Gastroesophageal sphincter (tissue), 4 donors: Measurements from ENCODE around the gene SLK. TPM values are rescaled to one million over a fixed set of nuclear protein-coding genes. Genes with fewer than 3 reads are reported as not detected.

Experiments
- ATAC-seq: fragments of 150-250 bp; one replicate; pipeline ENCODE4 v1.9.1; 2016; ENCODE audit warnings: mild to moderate bottlenecking, moderate library complexity
- H3K27ac ChIP-seq, 4 donors: fragments of 200-600 bp; sonication (generic) in 3 of 4; 1 replicate in 3 of 4; 2 replicates in 1 of 4; pipeline ENCODE4 v1.5.1; 2016 to 2019
- H3K27me3 ChIP-seq: fragments of 200-600 bp; sonication (generic); one replicate; pipeline ENCODE4 v1.5.1; 2019
- H3K36me3 ChIP-seq, 2 donors: fragments of 200-600 bp; sonication (generic); one replicate each; pipeline ENCODE4 v1.5.1; 2019; ENCODE audit warnings: control low read depth in 1 of 2
- H3K4me1 ChIP-seq, 3 donors: fragments of 200-600 bp; sonication (generic); 1 replicate in 2 of 3; 2 replicates in 1 of 3; pipeline ENCODE4 v1.5.1; 2016 to 2019; ENCODE audit warnings: control low read depth in 2 of 3
- H3K4me3 ChIP-seq, 2 donors: fragments of 200-600 bp; sonication (generic); one replicate each; pipeline ENCODE4 v1.5.1; 2019; ENCODE audit warnings: mild to moderate bottlenecking in 1 of 2, moderate library complexity in 1 of 2
- H3K9me3 ChIP-seq, 3 donors: fragments of 200-600 bp; sonication (generic); one replicate each; pipeline ENCODE4 v1.5.1; 2017 to 2019; ENCODE audit warnings: control low read depth in 2 of 3
- EP300 ChIP-seq: sonication (generic); formaldehyde crosslinking; IDR thresholded peaks from one replicate; pipeline ENCODE4 v1.6.1; 2017; ENCODE audit warnings: antibody characterized with exemption, mild to moderate bottlenecking
- POLR2A ChIP-seq, 2 donors: fragments of 450-650 bp; IDR thresholded peaks; one replicate each; pipeline ENCODE4 v1.6.1; 2017; ENCODE audit warnings: antibody characterized with exemption in 2 of 2, mild to moderate bottlenecking in 2 of 2, moderate library complexity in 1 of 2
- POLR2AphosphoS5 ChIP-seq: sonication (generic); formaldehyde crosslinking; IDR thresholded peaks from one replicate; pipeline ENCODE4 v1.6.1; 2017; ENCODE audit warnings: antibody characterized with exemption
- WGBS, 2 donors: methylation state at CpG; one replicate each; pipeline ENCODE4 v1.1.5; 2018; ENCODE audit warnings: low coverage in 1 of 2; 5-methylcytosine and 5-hydroxymethylcytosine counted together
- total RNA-seq, 4 donors: library from RNA; depleted of rRNA; stranded (reverse); fragments of >200 nt; gene quantifications; one replicate each; pipeline ENCODE4 v1.1.0, GENCODE V29; 2016
- TF ChIP-seq, protein P1 (sequence below), 4 experiments: fragments of 200-600 bp in 2 of 4; fragments of 450-650 bp in 2 of 4; sonication (generic) in 1 of 4; IDR thresholded peaks; one replicate each; pipeline ENCODE4 v1.5.1; 2017 to 2019; ENCODE audit warnings: antibody characterized with exemption in 4 of 4, mild to moderate bottlenecking in 2 of 4, moderate library complexity in 2 of 4

SLK gene
- total RNA-seq, 4 donors from 2014 or later, result 75.0 to 119 (median 107) TPM

DNA sequence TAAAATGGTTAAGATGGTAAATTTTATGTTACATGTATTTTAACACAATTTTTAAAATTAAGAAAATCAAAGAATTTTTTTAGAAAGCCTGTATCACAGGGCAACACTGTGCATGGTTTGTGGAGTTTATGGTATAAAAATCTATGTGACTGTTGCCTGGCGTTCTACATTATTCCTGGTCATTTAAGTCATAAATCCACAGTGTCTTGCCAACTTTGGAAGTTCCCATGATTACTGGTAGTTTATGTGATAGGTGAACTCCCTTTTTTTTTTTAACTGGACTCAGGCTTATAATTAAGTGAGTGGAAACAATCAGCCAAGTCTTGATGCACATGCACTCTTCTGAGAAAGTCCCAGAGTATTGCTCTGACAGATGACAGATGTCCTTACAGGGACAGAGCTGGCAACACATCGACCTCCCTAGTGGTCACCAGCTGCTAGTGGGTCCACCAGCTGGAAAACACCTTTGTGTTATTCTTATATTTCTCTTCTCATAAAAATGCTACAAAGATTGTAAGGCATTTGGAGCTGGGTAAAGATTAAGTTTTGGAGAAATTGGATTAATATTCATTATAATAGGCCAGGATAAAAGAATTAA, 40.1 kb upstream of the SLK start:
- no peaks in the 10 kb centered on the region for H3K4me1 ChIP-seq
- no peaks in the 10 kb centered on the region for H3K36me3 ChIP-seq
- no peaks in the 10 kb centered on the region for H3K9me3 ChIP-seq
- no peaks in the 10 kb centered on the region for H3K27me3 ChIP-seq
- TF ChIP-seq EP300, result no peak
- TF ChIP-seq POLR2A (IDR thresholded peaks at IDR 0.05), result no peak
- TF ChIP-seq POLR2AphosphoS5, result no peak
- TF ChIP-seq, protein P1, sequence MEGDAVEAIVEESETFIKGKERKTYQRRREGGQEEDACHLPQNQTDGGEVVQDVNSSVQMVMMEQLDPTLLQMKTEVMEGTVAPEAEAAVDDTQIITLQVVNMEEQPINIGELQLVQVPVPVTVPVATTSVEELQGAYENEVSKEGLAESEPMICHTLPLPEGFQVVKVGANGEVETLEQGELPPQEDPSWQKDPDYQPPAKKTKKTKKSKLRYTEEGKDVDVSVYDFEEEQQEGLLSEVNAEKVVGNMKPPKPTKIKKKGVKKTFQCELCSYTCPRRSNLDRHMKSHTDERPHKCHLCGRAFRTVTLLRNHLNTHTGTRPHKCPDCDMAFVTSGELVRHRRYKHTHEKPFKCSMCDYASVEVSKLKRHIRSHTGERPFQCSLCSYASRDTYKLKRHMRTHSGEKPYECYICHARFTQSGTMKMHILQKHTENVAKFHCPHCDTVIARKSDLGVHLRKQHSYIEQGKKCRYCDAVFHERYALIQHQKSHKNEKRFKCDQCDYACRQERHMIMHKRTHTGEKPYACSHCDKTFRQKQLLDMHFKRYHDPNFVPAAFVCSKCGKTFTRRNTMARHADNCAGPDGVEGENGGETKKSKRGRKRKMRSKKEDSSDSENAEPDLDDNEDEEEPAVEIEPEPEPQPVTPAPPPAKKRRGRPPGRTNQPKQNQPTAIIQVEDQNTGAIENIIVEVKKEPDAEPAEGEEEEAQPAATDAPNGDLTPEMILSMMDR (IDR thresholded peaks at IDR 0.05), result no peak
- H3K27ac ChIP-seq, result no peak overlapping the region
- H3K4me3 ChIP-seq, result no peak overlapping the region
- no peak for ATAC-seq
- 52 to 88% methylated on average over 1 to 2 of the region's 2 CpGs for WGBS, 2 donors

DNA sequence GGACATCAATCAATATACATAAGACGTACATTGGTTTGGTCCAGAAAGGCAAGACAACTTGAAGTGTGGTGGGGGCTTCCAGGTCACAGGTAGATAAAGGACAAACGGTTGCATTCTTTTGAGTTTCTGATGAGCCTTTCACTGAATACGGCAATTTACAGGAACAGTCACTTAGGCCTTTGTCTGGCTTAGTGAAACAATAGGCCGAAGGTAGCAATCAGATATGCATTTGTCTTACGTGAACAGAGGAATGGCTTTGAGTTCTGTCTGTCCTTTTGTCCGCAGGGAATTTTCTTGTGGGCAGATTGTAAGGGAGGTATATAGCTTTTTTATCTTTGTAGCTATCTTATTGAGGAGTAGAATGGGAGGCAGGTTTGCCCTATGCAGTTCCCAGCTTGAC, 38.2 kb upstream of the SLK start:
- Histone ChIP-seq H3K4me3 (no peak overlapping the region), H3K4me1 (no peaks in the 10 kb centered on the region), H3K36me3 (no peaks in the 10 kb centered on the region), H3K9me3 (no peaks in the 10 kb centered on the region), H3K27me3 (no peaks in the 10 kb centered on the region), H3K27ac (no peak overlapping the region)
- no peak for ATAC-seq
- TF ChIP-seq POLR2A (IDR thresholded peaks at IDR 0.05) (no peak), POLR2AphosphoS5 (no peak), EP300 (no peak)
- TF ChIP-seq, protein P1 (IDR thresholded peaks at IDR 0.05), result no peak
- WGBS, 2 donors, result 92 to 95% methylated on average over 3 to 6 of the region's 6 CpGs

GRCh38 chr10:103929381-103929921, 37.5 kb upstream of the SLK start:
- WGBS, 2 donors, result 37 to 68% methylated on average over 7 of the region's 7 CpGs
- no peaks in the 10 kb centered on the region for H3K9me3 ChIP-seq
- H3K36me3 ChIP-seq, result no peaks in the 10 kb centered on the region
- H3K4me3 ChIP-seq, result no peak overlapping the region
- no peaks in the 10 kb centered on the region for H3K4me1 ChIP-seq
- no peak for ATAC-seq
- TF ChIP-seq POLR2A (IDR thresholded peaks at IDR 0.05), result no peak
- TF ChIP-seq POLR2AphosphoS5, result no peak
- TF ChIP-seq, protein P1 (IDR thresholded peaks at IDR 0.05), result no peak
- TF ChIP-seq EP300, result no peak
- no peak overlapping the region for H3K27ac ChIP-seq
- no peaks in the 10 kb centered on the region for H3K27me3 ChIP-seq

- H3K4me3 ChIP-seq, result no peak overlapping the region
- H3K27ac ChIP-seq, result no peak overlapping the region
- H3K27me3 ChIP-seq, result no peaks in the 10 kb centered on the region
- no peaks in the 10 kb centered on the region for H3K4me1 ChIP-seq
- no peak for ATAC-seq
- 90 to 100% methylated on average over 1 of the region's 1 CpG for WGBS, 2 donors
- H3K9me3 ChIP-seq, result no peaks in the 10 kb centered on the region
- no peak for TF ChIP-seq POLR2AphosphoS5
- TF ChIP-seq EP300, result no peak
- TF ChIP-seq, protein P1 (IDR thresholded peaks at IDR 0.05), result no peak
- TF ChIP-seq POLR2A (IDR thresholded peaks at IDR 0.05), result no peak
- no peaks in the 10 kb centered on the region for H3K36me3 ChIP-seq
Observed at GRCh38 chr10:103930449-103930848, 36.5 kb upstream of the SLK start.

DNA sequence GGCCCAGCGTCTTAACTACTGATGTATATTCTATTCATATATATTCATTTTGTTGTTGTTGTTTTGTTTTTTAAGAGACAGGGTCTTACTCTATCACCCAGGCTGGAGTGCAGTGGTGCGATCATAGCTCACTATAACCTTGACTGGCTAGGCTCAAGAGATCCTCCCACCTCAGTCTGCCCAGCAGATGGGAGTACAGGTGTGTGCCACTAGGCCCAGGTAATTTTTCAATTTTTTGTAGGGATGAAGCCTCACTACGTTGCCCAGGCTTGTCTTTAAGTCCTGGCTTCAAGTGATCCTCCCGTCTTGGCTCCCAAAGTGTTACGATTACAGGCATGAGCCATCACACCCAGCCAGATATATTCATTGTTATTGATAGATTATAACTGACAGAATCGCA, 36.1 kb upstream of the SLK start:
- TF ChIP-seq EP300 (no peak), POLR2AphosphoS5 (no peak), POLR2A (IDR thresholded peaks at IDR 0.05) (no peak)
- TF ChIP-seq, protein P1 (IDR thresholded peaks at IDR 0.05), result no peak
- Histone ChIP-seq H3K27ac (no peak overlapping the region), H3K4me1 (no peaks in the 10 kb centered on the region), H3K27me3 (no peaks in the 10 kb centered on the region), H3K9me3 (no peaks in the 10 kb centered on the region), H3K4me3 (no peak overlapping the region), H3K36me3 (no peaks in the 10 kb centered on the region)
- no peak for ATAC-seq
- 93 to 100% methylated on average over 4 to 6 of the region's 6 CpGs for WGBS, 2 donors
